GM19099 (cell line): ENCODE data around the gene TBCD.

Source experiments
- POLR2A ChIP-seq: IDR thresholded peaks from 3 replicates; pipeline ENCODE4 v1.6.1; 2011; ENCODE audit warnings: low read depth; ENCODE audit not compliant: insufficient read length; ENCODE audit errors: extremely low read depth

The TBCD gene

DNA sequence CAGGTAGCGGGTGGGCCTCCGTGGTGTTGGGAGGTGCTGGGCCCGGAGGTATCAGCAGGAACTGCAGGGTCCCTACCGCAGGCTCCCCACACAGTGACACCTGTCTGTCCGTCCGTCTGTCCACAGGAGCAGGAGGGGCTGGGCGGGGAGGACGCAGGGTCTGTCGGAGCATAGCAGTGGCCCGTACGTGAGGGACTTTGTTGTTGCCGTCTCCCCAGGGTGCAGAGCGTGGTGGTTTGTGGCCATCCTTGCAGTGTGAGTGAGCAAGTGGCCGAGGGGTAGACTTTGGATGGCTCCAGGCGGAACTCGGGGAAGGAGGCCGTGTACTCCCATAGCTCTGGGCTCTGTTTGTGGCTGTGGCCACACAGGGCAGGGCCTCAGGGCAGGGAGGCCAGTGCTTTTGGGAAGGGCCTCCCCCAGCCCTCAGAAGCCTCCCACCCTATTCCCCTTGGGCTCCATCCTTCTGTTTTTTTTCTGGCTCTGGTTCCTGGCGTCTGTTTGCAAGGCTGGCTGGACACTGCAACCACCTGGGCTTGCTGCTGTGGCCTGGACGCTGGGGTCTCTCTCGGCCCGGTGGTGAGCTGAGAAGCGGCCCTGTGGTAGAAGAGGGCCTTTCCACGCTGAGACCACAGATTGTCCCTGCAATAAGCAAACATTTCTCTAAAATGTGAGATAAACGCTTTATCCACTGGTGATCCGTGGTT lies 128.9 kb downstream of the TBCD start:
- no peak for TF ChIP-seq POLR2A

DNA sequence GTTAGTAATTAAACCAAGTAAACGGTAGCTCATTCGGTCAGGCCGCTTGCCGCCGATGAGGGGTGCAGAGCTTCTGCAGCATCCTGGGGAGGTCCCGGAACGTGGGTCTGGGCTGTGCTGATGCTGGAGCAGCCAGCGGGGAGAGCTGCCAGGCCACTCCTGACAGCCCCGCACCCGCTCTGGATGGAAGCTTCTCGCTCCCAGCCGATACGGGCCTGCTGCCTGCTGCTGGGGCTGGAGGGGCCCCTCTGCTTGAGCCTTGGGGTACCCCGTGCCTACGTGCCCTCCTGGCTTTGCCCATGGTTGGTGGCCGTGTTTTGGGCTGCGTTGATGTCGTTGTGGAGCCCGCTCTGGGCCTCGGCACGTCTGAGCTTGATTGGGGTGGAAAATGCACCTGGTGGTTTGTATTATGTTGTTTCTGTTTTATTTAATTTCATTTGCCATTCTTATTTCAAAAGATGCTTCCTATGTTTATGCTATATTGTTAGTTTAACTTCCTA lies 129.5 kb downstream of the TBCD start:
- TF ChIP-seq POLR2A = no peak

DNA sequence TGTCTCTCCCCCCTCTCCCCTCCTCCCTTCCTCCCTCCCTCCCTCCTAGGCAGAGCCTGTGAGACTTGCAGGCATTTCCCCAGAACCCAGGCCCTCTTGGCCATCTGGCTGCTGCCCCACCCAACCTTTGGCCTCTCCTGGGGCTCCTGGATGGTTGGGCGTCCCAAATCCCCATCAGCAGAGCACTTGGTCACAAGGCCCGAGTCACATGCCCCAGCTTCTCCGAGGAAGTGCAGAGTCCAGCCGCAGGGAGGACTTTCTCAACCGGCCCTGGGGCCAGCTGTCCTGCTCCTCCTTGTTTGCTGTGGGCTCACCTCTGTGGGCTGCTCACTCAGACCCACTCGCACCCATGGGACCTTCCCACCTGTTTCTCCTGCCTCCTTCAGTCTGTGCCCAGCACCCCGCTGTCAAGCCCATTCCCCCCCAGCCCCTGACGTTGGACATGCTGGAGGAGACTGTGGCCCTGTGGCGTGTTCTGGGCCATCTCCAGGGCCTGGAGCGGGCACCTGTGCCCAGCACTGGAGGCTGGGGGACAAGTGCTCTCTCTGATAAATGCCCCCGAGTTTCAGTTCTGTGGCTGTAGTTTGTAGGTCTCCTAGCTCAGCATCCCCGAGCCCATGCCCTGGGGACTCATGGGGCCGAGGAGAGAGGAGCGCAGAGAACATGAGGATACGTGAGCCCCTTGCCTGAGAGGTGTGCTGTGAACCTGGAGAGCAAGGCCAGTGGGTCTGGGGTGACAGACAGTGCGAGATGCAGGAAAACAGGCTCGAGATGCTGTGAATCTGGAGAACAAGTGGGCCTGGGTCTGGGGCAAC lies 130.2 kb downstream of the TBCD start:
- TF ChIP-seq POLR2A = no peak

DNA sequence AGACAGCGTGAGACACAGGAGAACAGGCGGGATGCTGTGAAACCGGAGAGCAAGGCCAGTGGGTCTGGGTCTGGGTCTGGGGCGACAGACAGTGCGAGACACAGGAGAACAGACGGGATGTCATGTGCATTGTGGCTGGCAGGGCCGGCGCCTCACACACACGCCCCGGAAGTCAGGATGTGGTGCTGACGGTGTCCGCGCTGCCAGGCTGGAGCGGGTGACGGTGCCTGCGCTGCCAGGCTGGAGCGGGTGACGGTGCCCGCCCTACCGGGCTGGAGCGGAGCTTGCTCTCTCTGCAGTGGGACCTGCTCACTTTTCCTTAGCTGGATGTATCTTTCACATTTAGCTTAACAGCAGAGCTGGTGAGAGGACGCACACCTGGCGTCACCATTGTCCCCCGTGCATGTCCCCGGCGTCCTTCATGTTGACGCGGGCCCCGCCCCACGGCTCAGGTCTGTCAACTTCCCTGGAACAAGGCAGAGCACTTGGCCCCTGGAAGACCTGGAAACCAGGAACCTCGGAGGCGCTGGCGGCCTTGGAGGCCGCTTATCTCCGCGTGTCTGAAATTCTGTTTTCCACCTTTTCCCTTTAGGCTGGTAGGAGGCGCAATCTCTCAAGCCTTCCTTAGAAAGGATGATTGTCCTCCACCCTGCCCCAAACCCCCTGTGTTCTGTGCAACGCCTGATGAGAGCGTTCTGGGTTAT lies 131.0 kb downstream of the TBCD start:
- TF ChIP-seq POLR2A = no peak

DNA sequence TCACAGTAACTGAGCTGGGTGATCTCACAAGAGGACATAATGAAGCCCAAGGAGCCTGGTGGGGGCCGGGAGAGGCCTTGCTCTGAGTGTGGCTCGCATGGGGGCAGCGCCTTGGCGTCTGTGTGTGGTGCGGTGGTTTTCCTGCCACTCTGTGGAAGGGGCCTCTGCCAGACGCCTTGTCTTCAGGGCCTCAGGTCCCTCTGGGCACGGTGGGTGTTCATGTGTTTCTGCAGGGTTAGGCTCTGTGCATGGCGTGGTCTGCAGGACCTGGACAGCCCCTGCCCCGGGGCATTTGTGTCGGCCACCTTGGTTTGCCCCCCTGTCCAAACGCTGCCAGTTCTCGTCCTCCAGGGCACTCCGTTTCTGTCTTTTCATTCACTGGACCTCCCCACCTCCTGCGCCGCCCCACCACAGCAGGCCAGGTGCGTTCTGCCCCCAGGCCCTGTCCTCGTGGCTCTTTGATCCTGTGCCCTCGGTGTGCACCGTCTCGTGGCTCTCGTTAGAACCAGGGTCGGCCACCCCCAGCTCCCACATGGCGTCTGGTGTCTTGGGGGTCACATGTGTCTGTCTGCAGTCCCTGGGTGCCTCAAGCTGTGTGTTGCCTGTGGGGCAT lies 131.7 kb downstream of the TBCD start:
- no peak for TF ChIP-seq POLR2A

DNA sequence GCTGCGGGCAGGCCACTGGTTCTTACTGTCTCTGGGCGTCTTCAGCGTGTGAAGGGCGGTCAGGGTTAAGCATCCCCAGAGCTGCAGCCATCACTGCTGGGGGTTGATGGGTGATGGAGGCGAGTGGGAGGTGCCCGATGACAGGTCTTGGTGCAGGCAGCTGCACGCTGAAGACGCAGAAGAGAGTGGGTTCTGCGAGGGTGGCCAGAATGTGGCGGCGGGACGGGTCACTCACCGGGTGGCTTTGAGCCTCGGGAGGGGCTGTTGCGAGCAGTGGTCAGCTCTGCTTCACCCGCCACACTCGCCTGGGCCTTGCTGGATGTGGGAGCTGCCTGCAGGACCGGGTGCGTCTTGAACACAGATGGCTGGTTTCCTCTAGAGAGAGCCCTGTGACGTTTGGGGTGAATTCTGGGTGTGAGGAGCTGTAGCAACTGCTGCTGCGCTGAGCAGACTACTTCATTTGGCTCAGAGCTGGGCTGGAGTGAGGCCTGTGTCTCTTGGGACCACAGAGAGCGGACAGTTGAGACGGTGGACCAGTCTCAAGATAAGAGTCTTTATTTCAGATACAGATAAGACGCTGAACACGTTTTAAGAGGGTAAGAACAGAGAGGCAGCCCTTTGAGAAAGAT lies 132.6 kb downstream of the TBCD start:
- no peak for TF ChIP-seq POLR2A

DNA sequence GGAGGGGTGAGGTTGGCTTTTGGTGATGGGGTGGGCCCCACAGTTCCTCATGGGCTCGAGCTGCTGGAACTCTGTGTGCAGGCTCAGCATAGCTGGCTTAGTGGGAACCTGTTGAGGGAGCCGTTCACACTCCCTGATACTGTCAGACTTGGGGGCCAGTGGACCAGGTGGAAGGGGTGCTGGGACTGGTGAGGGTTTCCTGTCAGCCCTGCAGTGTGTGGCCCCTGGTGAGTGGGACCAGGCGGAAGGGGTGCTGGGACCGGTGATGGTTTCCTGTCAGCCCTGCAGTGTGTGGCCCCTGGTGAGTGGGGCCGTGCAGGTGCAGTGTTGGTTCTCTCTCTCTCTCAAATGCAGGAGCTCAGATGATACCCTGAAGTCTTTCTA lies 133.1 kb downstream of the TBCD start:
- TF ChIP-seq POLR2A = no peak

DNA sequence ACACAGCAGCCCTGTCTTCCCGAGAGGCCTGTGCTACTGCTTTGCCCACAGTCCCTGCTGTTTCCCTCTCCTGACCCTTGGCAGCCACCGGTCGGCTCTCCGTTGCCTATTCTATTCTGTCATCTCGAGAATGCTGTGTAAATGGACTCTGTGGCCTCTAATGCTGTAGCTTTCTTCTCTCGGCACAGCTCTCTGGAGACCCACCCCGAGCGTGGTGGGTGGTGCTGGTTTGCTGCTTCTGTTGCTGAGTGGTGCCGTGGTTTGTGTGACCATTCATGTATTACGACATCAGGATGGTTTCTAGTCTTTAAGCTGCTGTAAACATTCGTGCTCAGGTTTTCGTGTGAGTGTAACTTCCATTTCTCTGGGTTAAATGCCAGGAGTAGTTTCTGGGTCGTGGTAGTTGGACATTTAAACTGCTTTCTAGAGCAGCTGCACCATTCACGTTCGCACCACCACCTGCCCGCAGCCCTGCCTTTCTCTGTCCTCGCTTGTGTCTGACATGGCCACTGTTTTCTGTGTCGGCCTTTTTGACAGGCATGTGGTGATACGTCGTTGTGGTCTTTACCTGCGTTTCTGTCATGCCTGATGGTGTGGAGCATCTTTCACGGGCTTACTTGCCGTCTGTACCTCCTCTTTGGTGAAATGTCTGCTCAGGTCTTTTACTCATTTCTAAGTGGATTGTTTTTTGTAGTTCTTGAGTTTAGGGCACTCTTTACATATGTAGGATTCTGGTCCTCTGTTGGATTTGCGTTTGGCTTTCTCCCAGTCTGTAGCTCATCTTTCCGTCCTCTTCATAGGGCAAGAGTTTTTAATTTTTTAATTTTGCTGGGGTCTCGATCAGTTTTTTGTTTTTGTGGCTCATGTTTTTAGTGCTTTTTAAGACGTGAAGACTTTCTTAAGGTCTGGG lies 135.6 kb downstream of the TBCD start:
- TF ChIP-seq POLR2A = no peak

DNA sequence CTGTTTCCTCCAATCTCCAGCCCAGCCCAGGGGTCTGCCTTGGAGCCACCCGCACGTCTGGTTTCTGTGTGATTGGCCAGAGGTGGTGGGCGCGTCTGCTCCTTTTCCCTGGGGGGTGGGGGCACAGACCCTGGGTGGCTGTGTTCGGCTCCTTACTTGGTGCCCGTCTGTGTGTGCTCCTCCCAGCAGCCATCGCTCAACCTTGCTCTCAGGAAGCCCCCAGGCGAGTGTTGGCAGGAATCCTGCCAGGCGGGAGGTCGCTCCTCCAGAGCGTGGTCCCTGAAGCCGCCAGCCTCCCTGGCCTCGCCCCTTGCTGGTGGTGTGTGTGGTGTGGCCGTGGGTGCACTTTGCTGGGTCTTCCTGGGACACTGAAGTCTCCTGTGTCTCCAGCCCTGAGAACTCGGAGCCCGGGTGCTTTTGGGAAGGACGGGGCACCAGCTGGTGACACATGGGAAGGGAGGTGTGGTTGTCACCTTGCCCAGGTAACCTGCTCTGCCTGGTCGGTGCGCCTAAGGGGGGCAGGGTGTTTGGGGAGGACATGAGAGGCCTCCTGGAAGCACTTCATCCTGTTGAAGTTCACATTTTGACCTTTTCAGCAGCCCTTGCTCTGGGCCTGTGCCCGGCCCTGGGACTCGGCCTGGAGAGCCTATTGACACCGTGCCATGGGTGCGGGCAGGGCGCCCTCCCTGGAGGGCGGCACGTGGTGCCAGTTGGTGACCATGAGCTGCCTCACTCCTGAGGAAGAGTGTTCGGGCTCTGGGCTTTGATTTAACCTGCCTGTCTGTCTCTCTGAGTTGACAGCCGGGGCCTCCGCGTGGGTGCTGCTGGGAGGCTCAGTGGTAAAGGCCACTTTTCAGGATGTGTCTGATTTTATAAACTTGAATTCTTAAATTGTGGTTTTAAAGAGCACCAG lies 137.0 kb downstream of the TBCD start:
- no peak for TF ChIP-seq POLR2A

DNA sequence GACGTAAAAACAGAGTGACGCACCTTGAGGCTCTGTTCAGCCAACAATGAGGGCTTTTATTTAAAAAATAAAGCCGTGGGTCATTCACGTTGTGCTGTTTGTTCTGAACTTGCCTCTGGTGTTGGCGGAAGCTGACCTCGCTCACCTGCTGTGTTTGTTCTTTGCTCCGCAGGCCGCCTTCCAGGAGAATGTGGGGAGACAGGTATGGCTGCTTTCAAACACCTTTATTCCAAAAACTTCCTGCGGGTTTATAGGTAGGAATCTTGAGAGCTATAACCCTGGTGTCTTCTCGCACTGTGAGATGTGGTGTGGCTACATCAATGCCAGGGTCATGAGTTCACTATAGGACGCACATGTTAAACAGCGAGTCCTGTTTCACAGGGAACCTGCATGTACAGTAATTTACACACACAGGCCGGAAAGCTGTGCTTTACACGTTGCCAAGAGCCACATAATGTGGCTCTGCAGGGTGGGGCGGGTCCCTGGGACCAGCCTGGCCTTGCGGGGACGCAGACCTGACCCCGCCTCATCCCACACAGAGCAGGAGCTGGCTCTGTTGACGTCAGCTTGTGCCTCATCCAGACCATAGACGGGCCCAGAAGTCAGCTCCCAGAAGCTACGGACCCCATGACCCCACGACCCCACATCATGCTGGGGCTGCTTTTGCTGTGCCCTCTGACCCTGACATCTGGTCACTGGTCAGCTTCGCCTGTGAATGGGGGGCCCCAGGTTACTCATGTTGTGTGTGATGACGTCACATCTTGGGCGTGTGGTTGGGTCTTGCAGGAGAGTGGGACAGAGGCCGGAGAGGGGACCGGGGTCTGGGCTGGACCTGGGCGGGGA lies 137.9 kb downstream of the TBCD start:
- no peak for TF ChIP-seq POLR2A

DNA sequence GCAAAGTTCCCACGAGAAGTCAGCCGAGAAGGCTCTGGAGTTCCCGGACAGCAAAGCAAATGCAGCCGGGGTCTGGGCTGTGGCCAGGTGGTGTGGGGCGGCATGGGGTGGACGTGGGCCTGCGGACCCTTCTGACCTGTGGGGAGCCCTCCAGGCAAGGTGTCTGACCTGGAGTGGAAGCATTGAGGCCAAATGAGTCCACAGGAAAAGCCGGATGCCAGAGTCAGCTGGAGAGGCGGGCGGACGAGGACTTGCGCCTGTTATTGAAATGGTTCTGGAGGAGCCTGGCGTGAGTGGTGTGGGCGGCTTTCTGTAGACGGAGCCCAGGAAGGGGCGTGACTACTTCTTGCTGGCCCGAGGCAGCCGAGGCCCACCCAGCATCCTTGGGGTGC lies 138.5 kb downstream of the TBCD start:
- no peak for TF ChIP-seq POLR2A
